ENCODE measurements around the gene AP1G2. TPM values are rescaled to one million over a fixed set of nuclear protein-coding genes. Genes with fewer than 3 reads are reported as not detected.
A peak's percentile ranks its signal among the peaks of the same experiment; 100 is the strongest.

Gene AP1G2
- total RNA-seq, 1 donor from 2014 or later: 40.5 TPM

DNA sequence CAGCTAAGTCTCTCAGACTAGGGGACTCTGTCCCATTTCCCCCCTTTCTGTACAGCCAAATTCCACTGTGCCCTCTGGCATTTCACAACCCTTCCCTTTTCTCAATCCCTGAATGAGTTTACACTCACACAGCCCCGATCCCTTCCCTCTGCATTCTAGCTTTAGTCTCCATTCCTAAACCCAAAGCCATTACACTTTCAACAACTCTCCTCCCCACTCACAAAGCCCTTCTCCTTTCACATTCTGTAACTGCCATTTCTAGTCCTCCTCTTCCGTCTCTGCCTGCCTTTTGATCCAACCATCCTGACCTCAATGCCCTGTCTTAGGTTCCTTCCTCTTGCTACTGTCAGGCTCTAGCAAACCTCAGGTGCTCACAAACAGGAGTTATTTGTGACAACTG lies 19.7 kb downstream of the AP1G2 start:
- Histone ChIP-seq H3K27me3 (ENCODE audit: control insufficient read depth, insufficient read depth, low read length) (peaks cover 5% of the 10 kb centered on the region), H3K36me3 (ENCODE audit: control insufficient read depth, insufficient read depth, low read length) (no peaks in the 10 kb centered on the region), H3K4me3 (ENCODE audit: low read depth, low read length) (no peak overlapping the region)
- TF ChIP-seq, protein P1, sequence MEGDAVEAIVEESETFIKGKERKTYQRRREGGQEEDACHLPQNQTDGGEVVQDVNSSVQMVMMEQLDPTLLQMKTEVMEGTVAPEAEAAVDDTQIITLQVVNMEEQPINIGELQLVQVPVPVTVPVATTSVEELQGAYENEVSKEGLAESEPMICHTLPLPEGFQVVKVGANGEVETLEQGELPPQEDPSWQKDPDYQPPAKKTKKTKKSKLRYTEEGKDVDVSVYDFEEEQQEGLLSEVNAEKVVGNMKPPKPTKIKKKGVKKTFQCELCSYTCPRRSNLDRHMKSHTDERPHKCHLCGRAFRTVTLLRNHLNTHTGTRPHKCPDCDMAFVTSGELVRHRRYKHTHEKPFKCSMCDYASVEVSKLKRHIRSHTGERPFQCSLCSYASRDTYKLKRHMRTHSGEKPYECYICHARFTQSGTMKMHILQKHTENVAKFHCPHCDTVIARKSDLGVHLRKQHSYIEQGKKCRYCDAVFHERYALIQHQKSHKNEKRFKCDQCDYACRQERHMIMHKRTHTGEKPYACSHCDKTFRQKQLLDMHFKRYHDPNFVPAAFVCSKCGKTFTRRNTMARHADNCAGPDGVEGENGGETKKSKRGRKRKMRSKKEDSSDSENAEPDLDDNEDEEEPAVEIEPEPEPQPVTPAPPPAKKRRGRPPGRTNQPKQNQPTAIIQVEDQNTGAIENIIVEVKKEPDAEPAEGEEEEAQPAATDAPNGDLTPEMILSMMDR (IDR thresholded peaks at IDR 0.05; ENCODE audit: insufficient read depth, low read length, severe bottlenecking): no peak
- DNase-seq (ENCODE audit: low read depth) (no peak), FAIRE-seq (no peak)

DNA sequence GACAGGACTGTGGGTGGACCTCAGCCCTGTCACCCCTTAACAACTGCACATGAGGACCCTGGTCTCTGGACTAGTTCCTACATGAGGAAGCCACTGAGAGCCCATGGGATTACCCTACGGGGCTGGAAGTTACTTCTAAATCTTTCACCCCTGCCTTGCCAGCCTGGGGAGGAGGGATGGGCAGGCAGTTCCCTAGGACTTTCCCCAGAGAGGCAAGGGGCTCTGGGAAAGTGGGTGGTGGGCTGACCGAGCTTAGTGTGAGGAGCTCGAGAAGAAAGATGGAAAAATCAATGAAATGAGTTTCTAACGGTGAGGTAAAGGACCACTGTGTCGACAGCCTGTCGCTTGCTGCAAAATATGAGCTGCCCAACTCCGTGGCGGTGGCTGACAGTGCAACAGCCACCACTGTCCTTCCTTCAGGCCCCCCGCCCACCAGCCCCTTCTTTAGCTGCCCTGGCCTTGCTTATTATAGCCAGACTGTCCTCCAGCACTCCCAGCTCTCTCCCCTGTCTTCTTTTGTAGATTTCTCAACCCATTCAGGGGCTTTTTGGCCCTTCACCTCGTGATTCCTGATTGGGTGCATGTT lies 21.0 kb downstream of the AP1G2 start:
- FAIRE-seq: no peak
- no peak overlapping the region for H3K4me3 ChIP-seq (ENCODE audit: low read depth, low read length)
- TF ChIP-seq, protein P1 (IDR thresholded peaks at IDR 0.05; ENCODE audit: insufficient read depth, low read length, severe bottlenecking): no peak
- peaks cover 5% of the 10 kb centered on the region for H3K27me3 ChIP-seq (ENCODE audit: control insufficient read depth, insufficient read depth, low read length)
- no peaks in the 10 kb centered on the region for H3K36me3 ChIP-seq (ENCODE audit: control insufficient read depth, insufficient read depth, low read length)
- DNase-seq (ENCODE audit: low read depth): no peak

DNA sequence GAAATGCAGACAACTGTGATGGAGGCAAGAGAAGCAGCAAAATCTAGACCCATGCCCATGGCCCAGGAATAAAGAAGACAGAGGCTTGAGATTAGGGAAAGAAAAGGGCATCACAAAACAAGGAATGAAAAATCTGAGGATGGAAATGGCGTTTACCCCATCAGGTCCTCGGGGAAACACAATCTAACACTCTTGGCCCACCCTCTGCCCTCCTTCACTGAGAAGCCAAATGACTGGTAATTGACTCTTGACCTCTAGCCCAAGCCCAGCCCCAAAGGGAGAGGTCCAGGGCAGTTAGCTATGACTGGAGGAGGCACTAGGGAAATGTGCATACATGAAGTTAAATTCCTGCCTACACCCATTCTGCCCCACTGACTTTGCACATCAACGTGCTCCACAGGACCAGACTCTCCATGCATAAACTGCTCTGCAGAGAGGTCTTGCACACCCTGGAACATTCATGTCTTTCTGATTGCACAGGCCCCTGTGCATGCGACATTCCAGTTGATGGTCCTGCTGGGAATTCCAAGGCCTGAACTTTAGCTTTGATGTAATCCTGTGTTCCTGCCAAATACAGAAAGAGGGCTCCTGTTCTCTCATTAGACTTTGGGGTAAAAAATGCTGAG lies 21.7 kb downstream of the AP1G2 start:
- H3K27me3 ChIP-seq (ENCODE audit: control insufficient read depth, insufficient read depth, low read length): peaks cover 5% of the 10 kb centered on the region
- TF ChIP-seq, protein P1 (IDR thresholded peaks at IDR 0.05; ENCODE audit: insufficient read depth, low read length, severe bottlenecking): no peak
- peak; percentile 70 for FAIRE-seq
- no peak for DNase-seq (ENCODE audit: low read depth)
- H3K36me3 ChIP-seq (ENCODE audit: control insufficient read depth, insufficient read depth, low read length): no peaks in the 10 kb centered on the region
- no peak overlapping the region for H3K4me3 ChIP-seq (ENCODE audit: low read depth, low read length)

DNA sequence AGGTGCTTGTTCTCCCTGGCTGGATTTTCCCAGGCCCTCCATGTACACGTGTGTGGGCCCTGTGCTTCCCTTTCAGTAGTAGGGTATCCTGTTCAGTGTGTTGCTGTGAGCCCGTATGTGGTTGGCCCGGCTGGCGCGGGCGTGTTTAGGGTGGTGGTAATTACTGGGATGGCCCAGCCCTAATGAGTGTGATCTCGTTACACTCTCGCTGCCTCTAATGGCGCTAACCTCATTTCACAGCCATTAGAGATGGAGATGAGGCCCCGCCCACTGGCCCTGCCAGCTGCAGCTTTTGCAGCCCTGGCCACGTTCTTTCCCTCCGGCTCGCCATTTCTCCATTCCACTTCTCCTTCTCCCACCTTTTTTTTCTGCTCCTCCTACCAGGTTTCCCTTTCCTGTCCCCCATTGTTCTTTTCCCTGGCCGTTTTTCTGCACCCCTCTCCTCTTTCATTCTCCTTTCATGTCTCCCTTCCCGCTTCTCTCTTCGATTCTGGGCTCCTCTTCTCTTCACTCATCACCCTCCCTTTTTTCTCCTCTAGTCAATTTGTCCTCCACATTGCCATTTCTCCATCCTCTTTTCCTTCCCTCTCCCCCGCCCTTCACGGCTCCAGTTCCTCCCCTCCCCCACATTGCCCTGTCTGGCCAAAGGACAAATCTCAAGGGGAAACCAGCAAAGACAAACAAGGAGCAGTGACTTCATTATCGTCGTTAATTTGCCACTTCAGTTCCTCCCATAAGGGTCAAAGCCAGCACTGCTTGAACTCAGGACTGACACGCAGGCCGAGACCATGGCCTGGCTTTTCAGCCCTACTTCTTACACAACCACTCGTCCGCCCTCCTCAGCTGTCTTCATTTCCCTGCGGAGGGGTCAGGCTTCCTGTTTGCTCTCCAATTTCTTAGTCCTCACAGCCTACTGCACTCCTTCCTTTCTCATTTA lies 22.8 kb downstream of the AP1G2 start:
- no peak for FAIRE-seq
- H3K27me3 ChIP-seq (ENCODE audit: control insufficient read depth, insufficient read depth, low read length): peaks cover 1% of the 10 kb centered on the region
- DNase-seq (ENCODE audit: low read depth): no peak
- H3K4me3 ChIP-seq (ENCODE audit: low read depth, low read length): no peak overlapping the region
- H3K36me3 ChIP-seq (ENCODE audit: control insufficient read depth, insufficient read depth, low read length): no peaks in the 10 kb centered on the region
- TF ChIP-seq, protein P1 (IDR thresholded peaks at IDR 0.05; ENCODE audit: insufficient read depth, low read length, severe bottlenecking): no peak

DNA sequence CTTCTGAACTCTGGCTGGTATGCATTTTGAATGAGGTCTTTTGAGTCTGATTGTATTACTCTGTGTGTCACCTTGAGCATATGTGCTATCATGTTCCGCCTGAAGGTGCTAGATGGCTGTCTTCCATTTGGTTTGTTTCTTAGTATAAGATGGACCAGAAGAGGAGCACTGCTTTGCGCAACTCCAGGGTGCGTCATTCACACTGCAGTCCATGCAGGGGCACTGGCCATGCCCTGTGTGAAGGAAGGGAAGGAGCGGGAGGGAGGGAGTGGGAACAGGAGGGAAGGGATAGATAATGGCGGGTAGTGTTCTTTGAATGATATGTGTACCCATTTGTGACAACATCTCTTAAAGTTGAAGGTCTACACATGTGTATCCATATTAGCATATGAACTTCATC lies 24.2 kb downstream of the AP1G2 start:
- FAIRE-seq (no peak), DNase-seq (ENCODE audit: low read depth) (no peak)
- Histone ChIP-seq H3K27me3 (ENCODE audit: control insufficient read depth, insufficient read depth, low read length) (no peaks in the 10 kb centered on the region), H3K36me3 (ENCODE audit: control insufficient read depth, insufficient read depth, low read length) (no peaks in the 10 kb centered on the region), H3K4me3 (ENCODE audit: low read depth, low read length) (no peak overlapping the region)
- TF ChIP-seq, protein P1 (IDR thresholded peaks at IDR 0.05; ENCODE audit: insufficient read depth, low read length, severe bottlenecking): no peak
